ENCODE measurements around the gene DCAF5.

The DCAF5 gene

GRCh38 chr14:69137843-69138535 is 14.9 kb downstream of the DCAF5 start:
- FAIRE-seq, result no peak
- DNase-seq (ENCODE audit: insufficient read length), result no peak
- TF ChIP-seq POLR2AphosphoS5 (IDR thresholded peaks at IDR 0.05; ENCODE audit: low read depth, low read length) (no peak), POLR2A (IDR thresholded peaks at IDR 0.05; ENCODE audit: low read depth, low read length) (no peak), TAF1 (IDR thresholded peaks at IDR 0.05; ENCODE audit: borderline replicate concordance, low read depth, low read length) (no peak)

GRCh38 chr14:69137416-69137815 is 15.5 kb downstream of the DCAF5 start:
- FAIRE-seq (no peak), DNase-seq (ENCODE audit: insufficient read length) (no peak)
- TF ChIP-seq POLR2A (IDR thresholded peaks at IDR 0.05; ENCODE audit: low read depth, low read length) (no peak), POLR2AphosphoS5 (IDR thresholded peaks at IDR 0.05; ENCODE audit: low read depth, low read length) (no peak), TAF1 (IDR thresholded peaks at IDR 0.05; ENCODE audit: borderline replicate concordance, low read depth, low read length) (no peak)

- TF ChIP-seq TAF1 (IDR thresholded peaks at IDR 0.05; ENCODE audit: borderline replicate concordance, low read depth, low read length) (no peak), POLR2A (IDR thresholded peaks at IDR 0.05; ENCODE audit: low read depth, low read length) (no peak), POLR2AphosphoS5 (IDR thresholded peaks at IDR 0.05; ENCODE audit: low read depth, low read length) (no peak)
- no peak for FAIRE-seq
Observed at GRCh38 chr14:69135133-69135532, 17.8 kb downstream of the DCAF5 start.

GRCh38 chr14:69133206-69134125 is 19.5 kb downstream of the DCAF5 start:
- FAIRE-seq (no peak), DNase-seq (ENCODE audit: insufficient read length) (no peak)
- TF ChIP-seq TAF1 (IDR thresholded peaks at IDR 0.05; ENCODE audit: borderline replicate concordance, low read depth, low read length) (no peak), POLR2AphosphoS5 (IDR thresholded peaks at IDR 0.05; ENCODE audit: low read depth, low read length) (no peak), POLR2A (IDR thresholded peaks at IDR 0.05; ENCODE audit: low read depth, low read length) (no peak)

More at GRCh38 chr14:69135133-69135532, 17.8 kb downstream of the DCAF5 start:
- no peak for DNase-seq (ENCODE audit: insufficient read length)

GRCh38 chr14:69132513-69133181 is 20.3 kb downstream of the DCAF5 start:
- DNase-seq (ENCODE audit: insufficient read length) (no peak), FAIRE-seq (no peak)
- TF ChIP-seq POLR2A (IDR thresholded peaks at IDR 0.05; ENCODE audit: low read depth, low read length), result no peak

GRCh38 chr14:69131176-69131575 is 21.7 kb downstream of the DCAF5 start:
- TF ChIP-seq POLR2AphosphoS5 (IDR thresholded peaks at IDR 0.05; ENCODE audit: low read depth, low read length), result no peak
- TF ChIP-seq TAF1 (IDR thresholded peaks at IDR 0.05; ENCODE audit: borderline replicate concordance, low read depth, low read length), result no peak
- TF ChIP-seq POLR2A (IDR thresholded peaks at IDR 0.05; ENCODE audit: low read depth, low read length), result no peak
- DNase-seq (ENCODE audit: insufficient read length) (no peak), FAIRE-seq (no peak)

DNA sequence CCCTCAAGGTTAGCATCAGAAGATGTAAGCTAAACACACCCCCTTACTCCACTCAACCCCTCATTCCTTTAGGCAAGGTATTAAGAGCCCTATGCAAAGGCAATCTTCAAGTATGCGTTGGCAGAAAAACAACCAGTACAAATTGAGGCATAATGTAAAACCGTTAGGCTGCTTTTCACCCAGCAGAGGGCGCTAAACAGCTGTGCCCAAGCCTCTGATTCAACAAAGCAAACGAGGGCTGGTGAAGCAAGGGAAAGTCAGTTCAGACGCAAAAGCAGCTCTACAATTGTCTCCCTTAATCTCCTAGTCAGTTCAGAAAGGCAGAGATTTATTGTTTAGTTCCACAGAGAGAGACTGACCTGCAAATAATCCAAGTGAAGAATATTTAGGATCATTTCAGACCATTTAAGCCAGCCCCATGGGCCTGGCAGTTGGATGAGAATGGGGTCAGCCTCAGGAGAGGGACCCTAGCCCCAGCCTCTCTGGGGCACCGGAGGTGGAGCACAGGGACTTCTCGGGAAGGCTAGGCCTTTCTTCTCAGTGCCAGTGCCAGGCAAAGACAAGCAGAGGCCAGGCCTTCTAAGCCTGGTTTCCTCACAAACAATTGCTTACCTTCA is 23.5 kb downstream of the DCAF5 start:
- DNase-seq (ENCODE audit: insufficient read length), result no peak
- FAIRE-seq, result peak; percentile 94
- TF ChIP-seq POLR2AphosphoS5 (IDR thresholded peaks at IDR 0.05; ENCODE audit: low read depth, low read length), result no peak
- TF ChIP-seq TAF1 (IDR thresholded peaks at IDR 0.05; ENCODE audit: borderline replicate concordance, low read depth, low read length), result no peak
- TF ChIP-seq POLR2A (IDR thresholded peaks at IDR 0.05; ENCODE audit: low read depth, low read length), result no peak

DNA sequence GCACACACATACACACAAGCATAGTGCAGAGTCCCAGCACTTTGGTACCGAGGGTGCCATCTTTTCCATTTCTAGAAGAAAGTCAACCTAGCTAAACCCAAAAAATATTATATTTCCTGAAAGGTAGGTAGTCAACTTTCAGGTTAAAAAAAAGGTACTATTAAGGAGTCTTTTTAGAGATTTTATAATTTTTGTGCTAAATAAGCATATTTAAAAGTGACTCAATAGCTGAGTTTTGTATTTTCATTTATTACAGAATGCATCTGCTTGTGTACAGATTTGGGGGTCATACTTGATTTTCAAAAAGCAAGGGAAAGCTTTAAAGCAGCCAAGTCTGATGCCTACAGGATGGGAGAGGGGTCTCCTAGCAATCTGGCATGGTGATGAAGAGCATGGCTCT is 34.6 kb downstream of the DCAF5 start:
- TF ChIP-seq POLR2AphosphoS5 (IDR thresholded peaks at IDR 0.05; ENCODE audit: low read depth, low read length), result no peak
- no peak for TF ChIP-seq POLR2A (IDR thresholded peaks at IDR 0.05; ENCODE audit: low read depth, low read length)
- no peak for TF ChIP-seq TAF1 (IDR thresholded peaks at IDR 0.05; ENCODE audit: borderline replicate concordance, low read depth, low read length)
- FAIRE-seq, result no peak
- no peak for DNase-seq (ENCODE audit: insufficient read length)

DNA sequence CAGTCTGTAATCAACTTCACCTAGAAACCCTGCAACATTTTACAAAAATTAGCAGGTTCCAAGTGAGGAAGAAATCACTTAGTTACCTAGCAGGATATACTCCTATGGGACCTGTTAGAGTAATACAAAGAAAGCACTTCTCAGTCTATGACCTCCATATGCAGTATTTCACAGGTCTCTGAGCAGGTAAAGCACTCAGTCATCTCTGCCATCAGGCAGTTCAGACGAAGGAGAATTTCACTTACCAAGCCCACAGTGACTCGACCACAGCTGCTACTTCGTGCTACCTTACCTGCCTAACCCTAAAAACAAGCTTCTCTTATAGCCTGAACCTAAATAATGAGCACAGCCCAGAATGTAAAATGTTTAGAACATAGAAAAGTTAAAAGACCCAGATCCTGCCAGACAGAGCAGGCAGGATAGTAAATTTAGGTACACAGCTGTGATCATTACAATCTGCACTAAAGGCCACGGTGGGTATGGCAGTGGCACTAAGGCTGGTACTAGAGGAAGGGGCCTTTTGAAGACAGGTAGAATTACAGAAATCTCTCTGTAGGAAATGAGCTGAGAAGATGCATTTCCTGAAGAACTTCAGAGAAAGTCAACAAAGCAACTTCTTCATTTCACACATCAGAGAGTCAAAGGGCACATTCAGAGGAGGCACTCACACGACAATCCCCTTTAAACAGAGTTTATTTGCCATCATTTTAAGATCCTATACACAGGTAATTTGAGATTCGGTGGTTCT is 35.7 kb downstream of the DCAF5 start:
- no peak for DNase-seq (ENCODE audit: insufficient read length)
- TF ChIP-seq POLR2A (IDR thresholded peaks at IDR 0.05; ENCODE audit: low read depth, low read length), result no peak
- no peak for TF ChIP-seq TAF1 (IDR thresholded peaks at IDR 0.05; ENCODE audit: borderline replicate concordance, low read depth, low read length)
- TF ChIP-seq POLR2AphosphoS5 (IDR thresholded peaks at IDR 0.05; ENCODE audit: low read depth, low read length), result no peak
- FAIRE-seq, result peak; percentile 42

GRCh38 chr14:69115407-69116185 is 37.3 kb downstream of the DCAF5 start:
- no peak for FAIRE-seq
- DNase-seq (ENCODE audit: insufficient read length), result no peak
- no peak for TF ChIP-seq TAF1 (IDR thresholded peaks at IDR 0.05; ENCODE audit: borderline replicate concordance, low read depth, low read length)
- no peak for TF ChIP-seq POLR2A (IDR thresholded peaks at IDR 0.05; ENCODE audit: low read depth, low read length)
- TF ChIP-seq POLR2AphosphoS5 (IDR thresholded peaks at IDR 0.05; ENCODE audit: low read depth, low read length), result no peak

Data from GM12892 (cell line).